Fibroblast of the aortic adventitia (primary cell): ENCODE results near the gene SPOCK1. TPM values are rescaled to one million over a fixed set of nuclear protein-coding genes. Genes with fewer than 3 reads are reported as not detected.

Source experiments
- DNase-seq: peaks from one replicate; pipeline ENCODE4 v3.0.0-alpha.2; 2010; ENCODE audit warnings: low read depth
- H3K4me3 ChIP-seq: 2 replicates; pipeline ENCODE4 v1.5.1; 2011; ENCODE audit warnings: low read depth, mild to moderate bottlenecking, control low read depth, low read length, moderate library complexity
- CTCF ChIP-seq: IDR thresholded peaks from 2 replicates; pipeline ENCODE4 v1.5.1; 2011; ENCODE audit warnings: mild to moderate bottlenecking, low read length, control low read depth, inconsistent platforms; ENCODE audit not compliant: insufficient read depth
- total RNA-seq: library from RNA; depleted of rRNA; stranded (reverse); fragments of >200 nt; gene quantifications from 2 replicates; pipeline ENCODE4 v1.2.3, GENCODE V29; 2012; ENCODE audit warnings: low replicate concordance

Gene SPOCK1
- total RNA-seq, 1 donor = 174 TPM

- no peak for TF ChIP-seq CTCF
- no peak overlapping the region for H3K4me3 ChIP-seq
- no peak for DNase-seq
These were observed 87.0 kb downstream of the SPOCK1 start for GRCh38 chr5:137412136-137412535.

GRCh38 chr5:137410234-137411010 lies 88.7 kb downstream of the SPOCK1 start:
- H3K4me3 ChIP-seq = no peak overlapping the region
- no peak for TF ChIP-seq CTCF
- no peak for DNase-seq

GRCh38 chr5:137409736-137410135 lies 89.4 kb downstream of the SPOCK1 start:
- DNase-seq = no peak
- no peak for TF ChIP-seq CTCF
- no peak overlapping the region for H3K4me3 ChIP-seq

GRCh38 chr5:137407090-137407489 lies 92.0 kb downstream of the SPOCK1 start:
- TF ChIP-seq CTCF = no peak
- H3K4me3 ChIP-seq = no peak overlapping the region
- no peak for DNase-seq

- DNase-seq = no peak
- TF ChIP-seq CTCF = no peak
- no peak overlapping the region for H3K4me3 ChIP-seq
These were observed 93.7 kb downstream of the SPOCK1 start for GRCh38 chr5:137405393-137405792.

- no peak for TF ChIP-seq CTCF
- DNase-seq = no peak
- no peak overlapping the region for H3K4me3 ChIP-seq
These were observed 95.3 kb downstream of the SPOCK1 start for GRCh38 chr5:137403869-137404268.
